WTC11 (cell line): ENCODE results near the gene CERS1.

ENCODE experiments used
- E2F4 ChIP-seq: sonication (generic); formaldehyde crosslinking; IDR thresholded peaks from 2 replicates; pipeline ENCODE4 v1.8.1; 2022; ENCODE audit warnings: low read depth, mild to moderate bottlenecking, moderate library complexity, missing genetic modification reagents, borderline replicate concordance
- ESRRA ChIP-seq: sonication (generic); formaldehyde crosslinking; IDR thresholded peaks from 2 replicates; pipeline ENCODE4 v1.8.1; 2022; ENCODE audit warnings: mild to moderate bottlenecking, missing genetic modification reagents, borderline replicate concordance
- OVOL2 ChIP-seq: fragments of 250-450 bp; sonication (Bioruptor Pico); IDR thresholded peaks from 2 replicates; pipeline ENCODE4 v1.9.0; 2021; ENCODE audit warnings: mild to moderate bottlenecking, borderline replicate concordance
- SP1 ChIP-seq: sonication (generic); formaldehyde crosslinking; conservative IDR thresholded peaks from 2 replicates; pipeline ENCODE4 v1.8.1; 2022; ENCODE audit warnings: missing genetic modification reagents
- ZMAT4 ChIP-seq: fragments of 250-450 bp; sonication (Bioruptor Pico); IDR thresholded peaks from 2 replicates; pipeline ENCODE4 v1.9.0; 2021; ENCODE audit warnings: mild to moderate bottlenecking
- ZNF263 ChIP-seq: sonication (generic); formaldehyde crosslinking; IDR thresholded peaks from 2 replicates; pipeline ENCODE4 v1.8.1; 2022; ENCODE audit warnings: low read depth, mild to moderate bottlenecking, moderate library complexity, missing genetic modification reagents

GRCh38 chr19:18854982-18855381 lies 41.0 kb downstream of the CERS1 start:
- TF ChIP-seq E2F4 (CRISPR knock-in tag) (no peak), OVOL2 (CRISPR knock-in tag) (no peak), SP1 (CRISPR knock-in tag) (no peak), ZMAT4 (CRISPR knock-in tag) (no peak), ZNF263 (CRISPR knock-in tag) (no peak), ESRRA (CRISPR knock-in tag) (no peak)
